Stimulated activated CD4-positive, alpha-beta T cell treated with anti-CD3 and anti-CD28 coated beads, TNF-alpha, amount 100 ng/mL, for 4 hours (primary cell): ENCODE results near the gene IQSEC3.

ENCODE experiments used
- DNase-seq, 3 experiments: peaks; one replicate each; pipeline ENCODE4 v3.0.0-alpha.2; 2020; ENCODE audit warnings: low read depth in 3 of 3

The IQSEC3 gene

DNA sequence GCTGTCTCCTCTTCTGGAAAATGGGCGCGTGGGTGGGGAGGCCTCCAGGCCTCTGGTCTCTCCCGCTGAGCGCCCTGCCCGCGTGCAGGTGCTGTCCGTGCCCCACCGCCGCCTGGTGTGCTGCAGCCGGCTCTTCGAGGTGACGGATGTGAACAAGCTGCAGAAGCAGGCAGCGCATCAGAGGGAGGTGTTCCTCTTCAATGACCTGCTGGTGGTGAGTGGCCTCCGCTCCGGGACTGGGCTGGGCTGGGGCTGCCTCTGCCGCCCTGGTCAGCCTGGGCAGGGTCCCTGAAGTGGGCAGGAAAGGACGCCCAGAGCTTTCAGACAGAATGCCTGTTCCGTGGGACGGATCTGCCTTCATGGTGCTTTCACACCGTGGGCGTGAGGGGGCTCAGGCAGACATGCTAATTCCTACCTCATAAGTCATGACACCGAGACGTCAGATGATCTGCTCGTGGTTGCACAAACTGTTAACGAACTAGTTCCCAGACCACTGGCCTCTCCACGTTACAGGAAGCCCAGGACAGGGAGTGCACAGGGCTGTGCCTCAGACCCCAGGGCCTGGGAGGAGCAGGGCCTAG is 96.9 kb downstream of the IQSEC3 start:
- no peak for DNase-seq

DNA sequence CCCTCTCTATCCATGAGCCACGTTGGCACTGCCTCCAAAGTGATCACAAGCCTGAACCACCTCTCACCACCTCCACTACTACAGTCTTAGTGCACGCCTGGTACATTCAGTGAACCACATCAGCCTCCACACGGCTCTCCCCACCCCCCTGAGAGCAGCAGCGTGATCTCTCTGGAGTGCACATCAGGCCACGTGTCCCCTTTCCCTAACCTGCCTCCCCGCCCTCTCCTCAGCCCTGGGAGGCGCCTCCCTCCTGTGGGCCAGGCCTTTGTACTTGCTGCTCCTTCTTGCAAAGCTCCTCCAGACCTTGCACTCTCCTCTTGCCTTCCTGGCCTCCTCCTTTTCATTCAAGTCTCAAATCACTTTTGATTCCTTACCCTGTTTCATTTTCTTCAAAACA is 97.6 kb downstream of the IQSEC3 start:
- no peak for DNase-seq

DNA sequence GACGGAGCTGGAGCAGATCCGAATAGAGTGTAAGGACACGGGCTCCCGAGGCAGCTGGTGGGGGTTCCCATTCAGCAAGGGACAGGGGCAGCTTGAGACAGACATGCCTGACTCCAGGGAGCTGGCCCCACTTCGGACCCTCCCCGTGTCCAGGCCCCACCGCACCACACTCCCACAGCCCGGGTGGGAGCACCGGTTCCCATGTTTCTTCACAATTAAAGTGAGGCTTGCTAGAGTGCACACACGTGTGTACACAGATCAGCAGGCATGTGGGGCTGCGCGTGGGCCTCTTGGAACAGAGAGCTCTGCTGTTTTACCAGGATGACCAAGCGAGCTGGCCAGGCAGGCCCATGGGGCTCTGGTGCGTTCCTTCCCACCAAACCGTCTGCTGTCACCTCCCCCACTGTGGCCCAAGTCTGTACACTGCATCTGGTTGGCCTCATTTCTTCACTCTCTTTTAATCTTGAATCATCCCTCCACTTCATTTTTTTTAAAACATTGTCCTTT is 99.3 kb downstream of the IQSEC3 start:
- DNase-seq, result no peak

DNA sequence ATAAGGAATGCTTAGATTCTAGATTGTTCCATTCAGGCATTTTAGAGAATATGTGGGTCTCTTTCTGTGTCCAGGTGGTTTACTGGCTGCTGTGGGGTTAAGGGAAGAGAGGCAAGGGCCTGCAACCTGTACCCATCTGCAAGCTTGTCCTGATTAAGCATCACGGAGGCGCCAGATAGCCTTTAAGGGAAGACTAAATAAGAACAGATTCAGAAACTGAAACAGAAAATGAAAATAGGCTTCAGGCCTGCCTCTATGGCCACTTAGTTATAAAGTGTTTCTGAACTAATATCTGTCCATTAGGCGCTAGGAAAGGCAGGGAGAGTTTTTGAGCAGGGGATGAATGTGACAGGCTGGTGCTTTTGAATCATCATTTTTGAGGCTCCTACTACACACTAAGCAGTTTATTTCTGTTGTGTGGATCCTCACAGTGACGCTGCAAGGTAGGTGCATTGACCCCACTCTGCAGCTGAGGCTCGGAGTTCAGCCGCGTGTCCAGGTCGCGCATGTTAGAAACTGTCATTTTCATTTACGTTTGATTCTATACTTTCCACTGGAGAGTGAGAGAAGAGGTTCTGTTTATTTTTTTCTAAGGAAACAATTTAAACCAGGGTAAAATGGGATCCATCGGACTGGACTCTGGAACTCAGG is 100.0 kb downstream of the IQSEC3 start:
- DNase-seq, result no peak

DNA sequence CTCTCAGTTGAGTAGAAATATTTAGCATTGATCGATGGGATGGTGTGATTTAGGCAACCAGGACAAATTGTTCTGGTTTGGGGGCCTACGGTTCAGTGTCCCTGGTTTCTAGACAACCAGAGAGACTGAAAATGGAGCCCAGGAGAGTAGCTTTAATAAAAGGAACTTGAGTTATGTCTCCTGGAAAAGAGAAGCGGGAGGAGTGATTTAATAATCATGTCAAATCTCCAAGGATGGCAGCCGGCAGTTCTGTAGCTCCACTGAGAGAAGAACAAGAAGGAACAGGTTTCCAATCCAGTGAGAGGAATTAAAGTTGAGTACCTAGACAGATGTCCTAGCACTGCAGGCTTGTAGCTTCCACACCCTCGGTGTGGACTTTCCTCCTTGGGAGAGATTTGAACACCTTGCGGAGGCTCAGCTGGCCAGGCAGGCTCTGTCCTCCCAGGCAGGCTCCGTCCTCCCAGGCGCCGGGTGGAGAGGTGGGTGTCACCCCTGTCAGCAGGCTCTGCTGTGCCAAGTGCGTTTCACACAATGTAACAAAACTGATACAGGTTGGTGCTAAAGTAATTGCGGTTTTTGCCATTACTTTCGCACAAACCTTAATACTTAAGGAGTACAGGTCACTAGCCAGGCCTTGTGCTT is 101.5 kb downstream of the IQSEC3 start:
- no peak for DNase-seq

DNA sequence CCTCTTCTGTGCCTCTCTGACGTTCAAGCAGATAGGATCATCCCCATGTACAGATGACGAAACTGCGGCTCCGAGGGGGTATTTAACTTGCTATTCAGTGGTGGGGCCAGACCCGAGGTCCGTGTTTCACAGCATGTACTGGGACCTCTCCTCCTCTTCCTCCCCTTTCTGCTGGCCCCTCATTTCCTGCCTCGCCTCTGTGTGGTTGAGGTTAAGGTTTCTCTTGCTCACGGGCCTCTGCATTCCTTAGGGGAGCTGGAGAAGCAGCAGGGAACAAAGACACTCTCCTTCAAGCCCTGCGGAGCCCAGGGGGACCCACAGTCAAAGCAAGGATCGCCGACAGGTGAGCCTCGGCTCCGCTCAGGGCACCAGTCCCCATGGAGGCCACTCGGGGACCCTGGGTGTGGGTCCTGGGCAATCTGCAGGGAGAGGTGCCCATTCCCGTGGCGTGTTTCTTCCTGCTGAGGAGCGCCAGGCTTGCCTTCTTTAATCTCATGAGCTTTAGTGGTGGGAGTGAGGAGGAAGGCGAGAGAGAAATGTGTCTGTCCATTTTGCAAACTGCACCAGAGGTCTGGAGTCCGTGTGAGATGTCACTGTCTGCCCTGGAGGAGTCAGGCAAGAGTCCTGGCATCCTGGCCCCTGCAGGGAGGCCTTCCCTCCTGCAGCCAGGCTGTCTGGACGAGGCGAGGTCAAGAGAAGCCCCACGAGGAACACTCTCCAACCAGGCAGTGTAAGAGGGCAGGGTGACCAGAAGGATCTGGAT is 102.4 kb downstream of the IQSEC3 start:
- DNase-seq, result no peak

DNA sequence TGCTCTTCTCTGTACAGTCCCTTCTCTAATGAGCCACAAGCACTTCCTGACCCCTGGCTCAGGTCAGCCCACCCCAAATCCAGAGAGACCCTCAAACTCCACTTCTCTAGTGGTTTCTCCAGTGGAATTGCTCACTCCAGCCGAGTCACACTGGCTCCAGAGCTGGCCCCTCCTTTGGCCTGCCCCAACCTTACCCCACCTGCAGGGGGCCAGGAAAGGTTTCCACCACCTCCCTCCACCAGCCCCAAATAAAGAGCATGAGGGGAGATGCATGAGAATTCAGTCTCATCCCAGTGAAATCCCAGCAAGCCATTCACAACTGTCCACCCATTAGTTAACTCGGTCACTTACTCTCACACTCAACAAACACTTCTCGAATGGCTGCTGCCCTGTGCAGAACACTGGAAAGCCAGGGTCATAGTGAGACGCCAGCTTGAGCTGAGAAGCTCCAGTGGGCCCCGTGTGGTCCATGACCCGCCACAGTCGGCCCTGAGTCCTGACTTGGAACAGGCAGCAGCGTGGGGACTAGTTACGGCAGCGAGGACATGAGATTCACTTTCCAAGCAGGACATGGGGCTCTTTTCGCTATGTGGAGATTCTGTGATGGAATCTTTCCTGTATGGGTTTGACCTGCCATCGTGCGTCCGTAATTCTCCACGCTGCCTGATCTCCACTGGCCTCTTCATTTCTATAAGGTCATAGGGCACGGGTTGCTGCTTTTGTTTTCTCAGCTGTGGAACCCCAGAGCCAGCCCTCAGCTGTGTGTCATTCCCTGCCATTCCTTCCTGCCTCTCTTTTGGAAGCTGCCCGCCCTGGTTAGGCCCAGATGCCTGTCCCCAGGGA is 103.2 kb downstream of the IQSEC3 start:
- no peak for DNase-seq

DNA sequence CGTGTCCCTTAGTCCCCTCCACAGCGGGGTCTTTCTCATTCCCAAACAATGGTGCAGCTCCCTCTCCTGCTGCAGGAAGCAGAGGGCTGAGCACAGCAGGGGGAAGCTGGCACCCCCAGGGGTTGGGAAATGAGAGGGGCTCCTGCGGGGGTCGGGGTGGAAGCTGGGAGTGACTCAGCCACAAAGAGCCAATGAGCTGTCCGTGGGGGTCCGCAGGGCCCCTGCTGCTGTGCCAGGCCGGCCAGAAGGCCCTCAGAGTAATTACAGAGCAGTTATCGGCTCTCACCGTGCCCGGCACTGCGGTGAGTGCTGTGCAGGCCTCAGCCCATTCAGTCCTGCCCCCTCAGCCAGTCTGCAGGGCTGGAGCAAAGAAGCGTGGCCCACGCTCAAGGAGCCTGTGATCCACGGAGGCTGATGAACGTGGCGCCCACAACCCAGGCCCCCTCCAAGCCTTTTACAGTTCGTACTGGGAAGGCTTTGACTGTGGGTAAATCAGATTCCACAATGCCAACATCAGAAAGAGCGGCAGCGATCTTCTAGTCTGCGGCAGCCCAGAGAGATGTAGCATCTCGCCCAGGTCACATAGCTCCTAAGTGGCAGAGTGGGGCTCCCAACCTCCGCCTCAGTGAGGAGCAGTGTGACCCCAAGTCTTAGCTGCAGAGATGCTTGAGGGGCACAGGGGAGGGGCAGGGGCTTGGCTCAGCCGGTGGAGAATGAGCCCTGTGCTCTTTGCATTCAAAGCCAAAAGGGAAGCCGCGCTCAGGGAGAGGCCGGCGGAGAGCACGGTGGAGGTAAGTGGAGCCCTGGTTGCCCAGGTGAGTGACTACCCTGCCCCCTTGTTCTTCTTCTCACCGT is 104.0 kb downstream of the IQSEC3 start:
- DNase-seq, result no peak

DNA sequence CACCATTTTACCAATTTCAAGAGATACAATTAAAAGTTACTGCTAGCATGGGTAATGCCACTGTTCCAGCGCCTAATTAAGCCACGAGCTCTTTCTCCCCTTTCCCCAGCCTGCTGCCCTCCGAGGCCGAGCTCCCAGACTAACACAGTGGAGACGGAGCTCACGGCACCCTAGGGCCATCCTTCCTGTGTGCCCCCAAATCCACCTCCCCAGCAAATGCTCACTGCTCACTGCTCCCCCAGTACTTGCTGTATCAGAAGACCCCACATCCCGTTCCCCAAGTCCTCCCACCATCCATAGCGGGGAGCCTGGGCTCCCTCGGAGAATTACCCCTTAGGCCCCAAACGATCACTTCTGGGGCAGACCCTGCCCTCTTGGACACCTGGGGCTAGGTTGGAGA is 104.7 kb downstream of the IQSEC3 start:
- DNase-seq, result no peak

DNA sequence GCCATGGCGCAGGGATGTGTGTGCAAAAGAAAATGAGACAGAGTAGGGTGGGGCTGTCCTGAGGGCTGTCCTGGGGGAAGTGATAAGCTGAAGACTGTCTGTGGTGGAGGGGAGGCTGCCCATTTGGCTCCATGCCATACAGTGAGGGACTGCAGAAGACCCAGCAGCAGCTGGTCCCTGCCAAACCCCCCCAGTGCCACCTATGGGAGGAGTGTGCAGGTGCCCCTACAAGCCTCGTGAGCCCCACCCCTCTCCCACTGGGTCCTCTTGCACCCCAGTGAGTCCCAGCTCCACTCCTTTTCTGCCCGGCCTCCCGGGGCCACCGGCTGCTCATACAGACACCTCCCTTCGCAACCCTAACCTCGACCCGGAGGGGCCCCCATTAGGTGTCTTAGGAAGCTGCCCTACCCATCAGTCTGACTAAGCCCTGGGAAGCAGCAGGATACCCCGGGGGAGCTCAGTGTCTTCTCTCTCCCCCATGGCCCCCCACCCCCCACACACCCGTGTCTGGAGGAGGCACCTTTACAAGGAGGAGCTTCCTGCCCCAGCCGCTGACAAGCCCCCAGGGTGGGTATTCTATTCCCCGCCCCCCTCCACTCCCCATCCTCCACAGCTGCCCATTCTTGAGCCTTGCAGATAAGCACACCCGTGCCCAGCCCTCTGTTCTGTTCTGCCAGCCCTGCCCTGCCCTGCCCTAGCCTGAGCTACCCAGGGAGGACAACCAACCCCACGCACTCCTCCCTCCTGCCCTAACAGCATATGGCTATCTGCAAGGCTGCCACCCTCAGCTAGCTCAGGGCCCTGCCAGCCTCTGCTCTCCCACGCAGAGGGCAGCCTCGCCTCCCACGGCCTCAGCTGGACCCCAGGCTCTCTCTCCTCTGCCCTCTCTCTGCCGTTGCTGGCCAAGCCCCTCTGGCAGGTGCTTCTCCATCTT is 105.4 kb downstream of the IQSEC3 start:
- DNase-seq, result no peak

DNA sequence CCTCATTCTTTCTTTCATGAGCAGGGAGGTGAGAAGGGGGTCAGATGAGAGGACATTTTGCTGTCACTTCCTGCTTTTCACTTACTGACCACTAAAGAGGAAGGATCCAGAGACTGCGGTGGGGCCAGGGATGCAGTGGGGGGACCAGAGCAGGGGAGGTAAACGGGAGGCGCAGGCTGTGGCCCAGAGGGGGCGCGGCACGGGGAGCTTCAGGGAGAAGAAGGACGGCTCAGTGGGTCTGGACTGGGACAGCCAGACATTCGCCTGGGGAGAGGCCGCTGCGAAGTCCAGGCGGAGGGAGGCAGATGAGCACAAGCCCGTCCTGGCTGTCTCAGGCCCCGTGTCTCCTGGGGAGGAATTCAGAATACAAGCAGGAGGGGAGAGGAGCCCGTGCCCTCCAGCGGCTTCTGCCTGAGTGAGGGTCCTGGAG is 106.2 kb downstream of the IQSEC3 start:
- DNase-seq, result no peak

DNA sequence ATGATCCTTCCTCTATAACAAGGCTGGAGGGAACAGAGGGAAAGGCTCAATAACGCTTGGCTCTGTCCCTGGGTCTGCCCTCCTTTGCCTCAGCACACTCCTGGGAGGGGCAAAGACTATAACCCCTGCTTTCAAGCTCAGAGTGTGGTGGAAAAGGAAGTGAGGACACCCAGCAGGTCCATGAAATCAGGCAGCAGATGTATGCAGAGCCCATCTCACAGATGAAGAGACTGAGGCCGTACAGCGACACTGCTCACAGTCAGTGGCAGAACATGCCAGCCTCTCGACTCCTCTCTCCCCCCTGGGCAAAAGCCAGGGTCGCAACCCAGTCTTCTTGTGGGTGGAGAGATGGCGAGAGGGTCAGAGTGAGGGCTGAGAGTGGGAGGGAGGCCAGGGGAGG is 107.6 kb downstream of the IQSEC3 start:
- DNase-seq, result no peak

DNA sequence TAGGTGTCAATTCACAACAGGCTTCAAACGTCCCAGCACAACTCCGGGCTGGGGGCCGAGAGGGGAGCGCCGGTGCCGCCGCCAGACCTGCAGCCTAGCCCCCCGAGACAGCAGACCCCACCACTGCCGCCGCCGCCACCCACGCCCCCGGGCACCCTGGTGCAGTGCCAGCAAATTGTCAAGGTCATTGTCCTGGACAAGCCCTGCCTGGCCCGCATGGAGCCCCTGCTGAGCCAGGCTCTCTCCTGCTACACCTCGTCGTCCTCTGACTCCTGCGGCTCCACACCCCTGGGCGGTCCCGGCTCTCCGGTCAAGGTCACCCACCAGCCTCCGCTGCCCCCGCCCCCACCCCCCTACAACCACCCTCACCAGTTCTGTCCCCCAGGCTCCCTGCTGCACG is 108.0 kb downstream of the IQSEC3 start:
- DNase-seq, result no peak

DNA sequence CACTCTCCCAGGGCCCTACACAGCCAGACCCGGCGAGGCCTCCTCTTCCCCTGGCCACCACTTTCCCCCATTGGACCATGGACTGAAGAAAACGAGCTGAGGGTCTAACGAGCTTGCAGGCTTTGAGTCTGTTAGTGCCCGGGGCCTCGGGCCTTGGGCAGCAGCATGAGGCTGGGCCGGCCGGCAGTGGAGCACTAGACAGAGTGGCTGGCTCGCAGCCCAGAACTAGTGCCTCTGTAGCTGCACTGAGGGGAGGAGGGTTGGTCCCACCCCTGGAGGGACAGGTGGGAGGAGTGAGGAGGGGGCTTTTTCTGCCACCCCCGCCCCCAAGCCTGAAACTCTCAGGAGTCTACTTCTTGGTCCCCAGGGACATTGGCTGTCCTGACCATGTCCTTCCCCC is 108.7 kb downstream of the IQSEC3 start:
- DNase-seq, result no peak

DNA sequence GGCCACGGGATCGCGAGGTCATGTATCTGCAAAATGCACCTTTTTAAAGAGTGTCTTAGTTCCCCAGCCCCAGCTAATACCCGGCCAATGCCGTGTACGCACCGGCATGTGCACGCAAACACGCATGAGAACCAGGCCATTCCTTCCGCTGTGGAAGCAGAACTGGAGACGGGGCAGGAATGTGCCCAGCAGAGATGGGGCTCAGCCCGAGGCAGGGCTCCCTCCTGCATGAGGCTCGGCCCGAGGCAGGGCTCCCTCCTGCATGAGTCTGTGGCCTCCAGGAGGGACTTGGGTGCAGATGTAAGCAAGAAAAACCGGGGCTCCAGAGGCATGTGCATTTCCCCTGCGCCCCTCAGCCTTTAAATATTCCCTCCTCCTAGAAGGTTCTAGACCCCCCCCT is 109.2 kb downstream of the IQSEC3 start:
- DNase-seq, result no peak

DNA sequence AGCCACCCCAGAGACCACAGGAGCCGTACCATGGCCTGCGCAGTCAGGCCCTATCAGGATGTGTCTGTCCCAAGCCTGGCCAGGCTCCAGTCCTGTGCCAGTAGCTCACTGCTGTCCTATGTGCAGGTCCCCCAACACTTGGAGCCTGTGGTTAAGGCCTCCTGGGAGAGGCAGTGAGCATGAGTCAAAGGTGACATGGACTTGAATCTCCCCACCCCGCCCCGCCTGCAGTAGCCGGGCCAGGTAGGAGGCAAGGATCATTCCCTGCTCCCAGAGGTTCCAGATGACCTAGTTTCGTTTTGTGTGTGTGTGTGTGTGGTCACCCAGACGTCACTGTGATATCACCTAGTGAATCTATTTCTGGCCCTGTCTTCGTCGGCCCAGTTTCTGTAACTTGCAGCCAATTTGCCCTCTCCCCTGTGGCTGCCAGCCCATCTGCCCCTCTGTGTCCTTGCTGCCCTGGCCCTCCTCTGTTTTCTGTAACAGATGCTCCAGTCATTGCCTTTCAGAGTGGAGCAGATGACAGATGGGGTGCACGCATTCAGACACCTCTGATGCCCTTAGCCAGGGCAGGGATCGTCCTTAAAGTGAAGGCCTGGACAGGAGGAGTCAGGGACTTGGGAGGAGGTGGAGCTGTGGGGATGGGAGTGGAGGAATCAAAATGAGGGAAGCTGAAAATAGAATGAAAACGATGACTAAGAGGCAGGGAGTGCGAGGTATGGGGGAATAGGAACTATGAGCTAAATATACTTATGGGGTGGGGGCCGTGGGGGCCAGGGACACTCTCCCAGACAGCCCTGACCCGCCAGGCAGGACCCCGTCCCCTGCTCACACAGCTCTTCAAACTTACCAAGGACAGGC is 110.0 kb downstream of the IQSEC3 start:
- no peak for DNase-seq

DNA sequence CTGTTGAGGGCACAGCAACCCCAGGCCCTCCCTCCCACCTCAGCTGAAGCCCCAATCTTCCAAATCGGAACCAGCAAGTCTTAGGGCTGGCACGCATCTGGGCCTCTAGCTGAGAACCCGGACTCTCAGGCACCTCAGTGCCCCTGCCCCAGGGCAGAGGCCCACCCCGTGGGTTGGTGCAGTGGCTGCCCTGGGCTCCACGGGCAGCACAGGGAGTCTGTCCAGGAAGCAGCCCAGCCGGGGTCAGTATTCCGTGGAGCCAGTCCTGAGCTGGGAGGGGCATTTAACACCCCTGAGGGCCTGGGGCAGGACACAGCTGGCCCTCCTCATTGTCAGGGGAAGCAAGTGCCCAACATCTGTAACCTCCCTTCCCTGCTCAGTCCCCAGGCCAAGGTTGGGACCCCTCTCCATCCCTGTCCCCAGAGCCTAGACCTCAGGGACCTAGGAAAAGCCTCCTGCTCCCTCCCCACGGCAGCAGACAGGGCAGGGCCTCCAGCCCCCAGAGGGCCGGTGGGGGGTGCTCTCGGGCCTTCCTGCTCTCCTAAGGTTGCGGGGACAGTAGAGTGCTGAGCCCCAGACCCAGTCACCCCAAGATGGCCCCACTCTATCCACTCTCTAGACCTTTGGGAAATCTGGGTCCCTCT is 110.9 kb downstream of the IQSEC3 start:
- DNase-seq, result no peak
